Neural cell (in vitro differentiated cells): ENCODE results near the gene ARID3C. TPM values are rescaled to one million over a fixed set of nuclear protein-coding genes. Genes with fewer than 3 reads are reported as not detected.

ENCODE experiments used
- H2AFZ ChIP-seq: fragments of 200-600, 300-800 bp; sonication (generic), shearing (Covaris generic); 2 replicates; pipeline ENCODE4 v1.6.0; 2014; ENCODE audit warnings: low read depth, mild to moderate bottlenecking, antibody characterized with exemption, low read length, moderate library complexity
- H3F3A ChIP-seq: fragments of 200-600 bp; shearing (Covaris generic); 2 replicates; pipeline ENCODE4 v1.6.1; 2016; ENCODE audit warnings: mild to moderate bottlenecking, moderate library complexity, mixed read lengths, antibody characterized with exemption, low read length; ENCODE audit not compliant: insufficient read depth, poor library complexity, severe bottlenecking
- H3K27ac ChIP-seq: fragments of 200-600, 300-800 bp; sonication (generic), shearing (Covaris generic); 2 replicates; pipeline ENCODE4 v1.5.1; 2014; ENCODE audit warnings: mild to moderate bottlenecking, low read length, moderate library complexity
- H3K27me3 ChIP-seq: fragments of 300-800, 200-600 bp; sonication (generic), shearing (Covaris generic); 2 replicates; pipeline ENCODE4 v1.6.0; 2014; ENCODE audit warnings: mild to moderate bottlenecking, low read depth, low read length, moderate library complexity; ENCODE audit not compliant: insufficient read depth
- H3K36me3 ChIP-seq: fragments of 300-800, 200-600 bp; sonication (generic), shearing (Covaris generic); 2 replicates; pipeline ENCODE4 v1.5.1; 2014; ENCODE audit warnings: mild to moderate bottlenecking, antibody characterized with exemption, low read length, moderate library complexity; ENCODE audit not compliant: insufficient read depth
- H3K4me2 ChIP-seq: fragments of 300-800, 200-600 bp; sonication (generic), shearing (Covaris generic); 2 replicates; pipeline ENCODE4 v1.6.0; 2014; ENCODE audit warnings: mild to moderate bottlenecking, low read length
- H3K4me3 ChIP-seq: fragments of 300-800, 200-600 bp; sonication (generic), shearing (Covaris generic); 2 replicates; pipeline ENCODE4 v1.5.1; 2014; ENCODE audit warnings: mild to moderate bottlenecking, low read length, moderate library complexity
- H3K79me2 ChIP-seq: fragments of 200-600 bp; shearing (Covaris generic); replicated peaks from 2 replicates; pipeline ENCODE4 v1.6.0; 2014; ENCODE audit warnings: mild to moderate bottlenecking, low read length, moderate library complexity; ENCODE audit not compliant: insufficient read depth
- H3K9ac ChIP-seq: fragments of 300-800, 200-600 bp; sonication (generic), shearing (Covaris generic); 2 replicates; pipeline ENCODE4 v1.6.1; 2016; ENCODE audit warnings: mild to moderate bottlenecking, low read length, mixed read lengths
- H3K9me2 ChIP-seq: fragments of 200-600 bp; shearing (Covaris generic); 2 replicates; pipeline ENCODE4 v1.6.1; 2016; ENCODE audit warnings: mild to moderate bottlenecking, low read length, mixed read lengths; ENCODE audit not compliant: insufficient read depth
- H3K9me3 ChIP-seq: fragments of 200-600, 300-800 bp; sonication (generic), shearing (Covaris generic); 2 replicates; pipeline ENCODE4 v1.6.1; 2016; ENCODE audit warnings: mild to moderate bottlenecking, mixed run types, low read length, moderate library complexity, mixed read lengths
- H4K20me1 ChIP-seq: fragments of 200-600 bp; shearing (Covaris generic); 2 replicates; pipeline ENCODE4 v1.6.1; 2016; ENCODE audit warnings: mild to moderate bottlenecking, mixed run types; ENCODE audit not compliant: insufficient read depth
- CTCF ChIP-seq: fragments of 450-650 bp; IDR thresholded peaks from 2 replicates; pipeline ENCODE4 v1.5.1; 2014; ENCODE audit warnings: antibody characterized with exemption, mild to moderate bottlenecking, moderate library complexity; ENCODE audit not compliant: poor library complexity, severe bottlenecking
- EP300 ChIP-seq: fragments of 450-650 bp; conservative IDR thresholded peaks from 2 replicates; pipeline ENCODE4 v1.6.1; 2014; ENCODE audit warnings: antibody characterized with exemption, mild to moderate bottlenecking, moderate library complexity; ENCODE audit not compliant: poor library complexity, severe bottlenecking
- EZH2 ChIP-seq: fragments of 200-600, 300-800 bp; shearing (Covaris generic), sonication (generic); IDR thresholded peaks from 2 replicates; pipeline ENCODE4 v1.6.1; 2014; ENCODE audit warnings: antibody characterized with exemption, low read length, borderline replicate concordance, mild to moderate bottlenecking; ENCODE audit not compliant: insufficient read depth, poor library complexity, severe bottlenecking
- MXI1 ChIP-seq: fragments of 450-650 bp; conservative IDR thresholded peaks from 2 replicates; pipeline ENCODE4 v1.6.1; 2014; ENCODE audit warnings: antibody characterized with exemption, mild to moderate bottlenecking; ENCODE audit not compliant: poor library complexity, severe bottlenecking
- POLR2AphosphoS5 ChIP-seq: IDR thresholded peaks from 2 replicates; pipeline ENCODE4 v1.6.1; 2012
- RAD21 ChIP-seq: fragments of 450-650 bp; conservative IDR thresholded peaks from 2 replicates; pipeline ENCODE4 v1.6.1; 2014; ENCODE audit warnings: antibody characterized with exemption, mild to moderate bottlenecking, moderate library complexity
- REST ChIP-seq: IDR thresholded peaks from 2 replicates; pipeline ENCODE4 v1.6.1; 2012; ENCODE audit warnings: borderline replicate concordance
- SMC3 ChIP-seq: fragments of 450-650 bp; conservative IDR thresholded peaks from 2 replicates; pipeline ENCODE4 v1.6.1; 2014; ENCODE audit warnings: antibody characterized with exemption, mild to moderate bottlenecking, moderate library complexity; ENCODE audit not compliant: poor library complexity
- TAF1 ChIP-seq: IDR thresholded peaks from 2 replicates; pipeline ENCODE4 v1.6.1; 2012; ENCODE audit warnings: low read depth
- polyA plus RNA-seq: library from polyadenylated mRNA; depleted of rRNA; stranded (reverse); fragments of >200 nt; gene quantifications from 2 replicates; pipeline ENCODE4 v1.2.3, GENCODE V29; 2014

The ARID3C gene
- polyA plus RNA-seq, 1 donor from 2014 or later = 2.8 TPM

GRCh38 chr9:34584970-34585369, 43.9 kb downstream of the ARID3C start:
- peaks cover 5% of the 10 kb centered on the region for H4K20me1 ChIP-seq
- no peaks in the 10 kb centered on the region for H3K9me2 ChIP-seq
- H3F3A ChIP-seq = no peaks in the 10 kb centered on the region
- H2AFZ ChIP-seq = no peak overlapping the region
- no peak overlapping the region for H3K4me2 ChIP-seq
- no peak overlapping the region for H3K27ac ChIP-seq
- no peak overlapping the region for H3K4me3 ChIP-seq
- no peak overlapping the region for H3K9ac ChIP-seq
- H3K27me3 ChIP-seq = no peaks in the 10 kb centered on the region
- H3K79me2 ChIP-seq = peaks cover 71% of the 10 kb centered on the region
- TF ChIP-seq REST (no peak), RAD21 (no peak), CTCF (no peak), MXI1 (no peak), EZH2 (no peak)
- no peaks in the 10 kb centered on the region for H3K9me3 ChIP-seq
- no peaks in the 10 kb centered on the region for H3K36me3 ChIP-seq

DNA sequence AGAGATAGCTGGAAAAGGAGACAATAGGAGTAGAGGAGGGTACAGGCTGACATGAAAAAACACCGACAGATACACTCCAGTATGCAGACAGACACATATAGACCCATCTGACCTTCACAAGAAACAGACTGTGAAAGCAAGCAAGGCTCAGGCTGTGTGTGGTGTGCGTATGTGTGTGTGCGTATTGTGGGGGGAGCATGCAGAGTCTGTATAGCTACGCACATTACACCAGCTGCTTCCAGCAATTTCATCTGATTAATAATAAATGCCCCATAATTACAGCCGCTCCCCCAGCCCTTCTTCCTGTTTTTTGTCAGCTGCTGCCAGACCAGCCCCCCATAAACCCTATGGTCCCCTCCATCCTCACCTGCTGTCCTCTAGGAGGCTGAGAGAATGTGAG, 46.1 kb downstream of the ARID3C start:
- Histone ChIP-seq H3K9ac (no peak overlapping the region), H2AFZ (no peak overlapping the region), H3K79me2 (peaks cover 56% of the 10 kb centered on the region), H3K27me3 (no peaks in the 10 kb centered on the region), H3K9me3 (no peaks in the 10 kb centered on the region), H3F3A (peaks cover 5% of the 10 kb centered on the region), H3K9me2 (no peaks in the 10 kb centered on the region), H4K20me1 (peaks cover 5% of the 10 kb centered on the region), H3K4me2 (no peak overlapping the region), H3K4me3 (peak overlapping the region; percentile 5), H3K27ac (no peak overlapping the region), H3K36me3 (no peaks in the 10 kb centered on the region)
- TF ChIP-seq SMC3 (no peak), CTCF (no peak), TAF1 (no peak), EZH2 (no peak), MXI1 (no peak), POLR2AphosphoS5 (no peak), EP300 (no peak), RAD21 (no peak), REST (no peak)
